H1 (cell line): Measurements from ENCODE around the gene FOXB1. TPM values are rescaled to one million over a fixed set of nuclear protein-coding genes. Genes with fewer than 3 reads are reported as not detected.

ENCODE experiments used
- CTCF ChIA-PET: fragments of 300-600 bp; sonication (Branson Sonifier 250); formaldehyde crosslinking; loops from one replicate; lab custom pipeline; 2021; ENCODE audit not compliant: partially characterized antibody; lab: Charles Lee
- POLR2A ChIA-PET: fragments of 300-600 bp; sonication (Branson Sonifier 250); formaldehyde crosslinking; loops from one replicate; lab custom pipeline; 2021; ENCODE audit warnings: inconsistent platforms; ENCODE audit not compliant: partially characterized antibody; lab: Charles Lee
- DNase-seq, 2 experiments: peaks; one replicate each; pipeline versions ENCODE4 v3.0.0 to v3.0.0-alpha.2; 2010 to 2022; ENCODE audit warnings: low spot score in 2 of 2, low read depth in 1 of 2, mixed read lengths in 1 of 2
- FAIRE-seq: peaks from 2 replicates; lab custom pipeline; 2011; peaks lifted over from hg19 to GRCh38; lab: Jason Lieb, UNC
- H2AFZ ChIP-seq: 2 replicates; pipeline ENCODE4 v1.8.1; 2012; ENCODE audit warnings: low read length, inconsistent platforms
- H2AK5ac ChIP-seq: 2 replicates; pipeline ENCODE4 v1.6.1; 2013; ENCODE audit warnings: low read depth, low read length
- H2BK120ac ChIP-seq: replicated peaks from 2 replicates; pipeline ENCODE3; 2013; ENCODE audit warnings: low read depth, low read length, inconsistent platforms
- H2BK12ac ChIP-seq: 2 replicates; pipeline ENCODE4 v1.6.1; 2013; ENCODE audit warnings: low read depth, low read length
- H2BK15ac ChIP-seq: 2 replicates; pipeline ENCODE4 v1.6.1; 2013; ENCODE audit warnings: low read length
- H2BK20ac ChIP-seq: 2 replicates; pipeline ENCODE4 v1.6.1; 2013; ENCODE audit warnings: low read length
- H2BK5ac ChIP-seq: 2 replicates; pipeline ENCODE4 v1.6.1; 2013; ENCODE audit warnings: low read depth, low read length
- H3K14ac ChIP-seq: 2 replicates; pipeline ENCODE4 v1.6.1; 2013; ENCODE audit warnings: inconsistent platforms; ENCODE audit not compliant: insufficient read length
- H3K18ac ChIP-seq: 2 replicates; pipeline ENCODE4 v1.6.1; 2013; ENCODE audit warnings: low read length; ENCODE audit errors: extremely low read depth
- H3K23ac ChIP-seq: 2 replicates; pipeline ENCODE4 v1.6.1; 2013; ENCODE audit warnings: inconsistent platforms; ENCODE audit not compliant: insufficient read length
- H3K23me2 ChIP-seq: 2 replicates; pipeline ENCODE4 v1.6.1; 2013; ENCODE audit warnings: low read depth, low read length
- H3K27ac ChIP-seq: 2 replicates; pipeline ENCODE4 v1.6.1; 2011; ENCODE audit warnings: low read depth, low read length, inconsistent platforms
- H3K27me3 ChIP-seq, 4 experiments: replicated peaks in 1 of 4; 1 replicate in 1 of 4; 2 replicates in 3 of 4; pipeline versions ENCODE4 v1.6.1 to v1.8.1; 2011 to 2013; ENCODE audit warnings: low read length in 3 of 4, mild to moderate bottlenecking in 3 of 4, inconsistent platforms in 2 of 4, mixed read lengths in 2 of 4, moderate library complexity in 1 of 4; ENCODE audit not compliant: control insufficient read depth in 3 of 4, insufficient read depth in 3 of 4; ENCODE audit errors: extremely low read depth in 1 of 4
- H3K36me3 ChIP-seq, 4 experiments: 2 replicates each; pipeline versions ENCODE4 v1.6.1 to v1.8.1; 2011 to 2013; ENCODE audit warnings: mild to moderate bottlenecking in 4 of 4, low read length in 3 of 4, moderate library complexity in 2 of 4, control low read depth in 1 of 4, inconsistent platforms in 1 of 4; ENCODE audit not compliant: insufficient read depth in 4 of 4, control insufficient read depth in 2 of 4
- H3K4ac ChIP-seq: replicated peaks from 2 replicates; pipeline ENCODE3; 2013; ENCODE audit warnings: low read length, low read depth, mixed read lengths, inconsistent platforms; ENCODE audit not compliant: insufficient read length
- H3K4me1 ChIP-seq, 4 experiments: replicated peaks in 1 of 4; 1 replicate in 1 of 4; 2 replicates in 3 of 4; pipeline versions ENCODE4 v1.6.1 to v1.8.1; 2011 to 2013; ENCODE audit warnings: low read length in 3 of 4, inconsistent platforms in 2 of 4, mixed read lengths in 1 of 4; ENCODE audit not compliant: insufficient read depth in 4 of 4, control insufficient read depth in 3 of 4
- H3K4me2 ChIP-seq, 2 experiments: 2 replicates each; pipeline versions ENCODE4 v1.6.1 to v1.8.1; 2011 to 2013; ENCODE audit warnings: low read depth in 2 of 2, low read length in 2 of 2, control low read depth in 1 of 2, inconsistent platforms in 1 of 2, mild to moderate bottlenecking in 1 of 2; ENCODE audit not compliant: insufficient read depth in 1 of 2
- H3K4me3 ChIP-seq, 4 experiments: fragments of 200-600, 300-600 bp in 1 of 4; sonication (generic), shearing (Covaris generic), sonication (Bioruptor Twin) in 1 of 4; 2 replicates each; pipeline versions ENCODE4 v1.5.1 to v1.8.1; 2011 to 2016; ENCODE audit warnings: low read length in 4 of 4, low read depth in 3 of 4, control low read depth in 2 of 4, inconsistent platforms in 2 of 4, mild to moderate bottlenecking in 2 of 4, mixed read lengths in 1 of 4, moderate library complexity in 1 of 4; ENCODE audit not compliant: insufficient read depth in 2 of 4; ENCODE audit errors: extremely low read depth in 1 of 4
- H3K56ac ChIP-seq: replicated peaks from 2 replicates; pipeline ENCODE3; 2013; ENCODE audit warnings: low read depth, mild to moderate bottlenecking, mixed read lengths, low read length, inconsistent platforms; ENCODE audit not compliant: insufficient read length
- H3K79me1 ChIP-seq: 2 replicates; pipeline ENCODE4 v1.6.1; 2013; ENCODE audit warnings: low read depth, low read length, control low read depth
- H3K79me2 ChIP-seq, 2 experiments: 2 replicates each; pipeline versions ENCODE4 v1.6.1 to v1.8.1; 2012 to 2013; ENCODE audit warnings: low read length in 2 of 2, mild to moderate bottlenecking in 2 of 2, inconsistent platforms in 1 of 2; ENCODE audit not compliant: insufficient read depth in 2 of 2, control insufficient read depth in 1 of 2
- H3K9ac ChIP-seq, 4 experiments: replicated peaks in 1 of 4; 1 replicate in 1 of 4; 2 replicates in 3 of 4; pipeline versions ENCODE4 v1.6.1 to v1.8.1; 2011 to 2013; ENCODE audit warnings: low read depth in 3 of 4, low read length in 3 of 4, control low read depth in 2 of 4, mild to moderate bottlenecking in 2 of 4, moderate library complexity in 2 of 4, inconsistent platforms in 1 of 4; ENCODE audit errors: extremely low read depth in 1 of 4
- H3K9me3 ChIP-seq, 2 experiments: 2 replicates each; pipeline versions ENCODE4 v1.6.1 to v1.8.1; 2012 to 2013; ENCODE audit warnings: mild to moderate bottlenecking in 2 of 2, moderate library complexity in 2 of 2, control low read depth in 1 of 2, inconsistent platforms in 1 of 2, low read depth in 1 of 2, low read length in 1 of 2, mixed read lengths in 1 of 2; ENCODE audit not compliant: insufficient read depth in 2 of 2
- H4K20me1 ChIP-seq, 2 experiments: replicated peaks in 1 of 2; 2 replicates each; pipeline versions ENCODE3 to v1.8.1; 2011 to 2013; ENCODE audit warnings: inconsistent platforms in 2 of 2, low read length in 2 of 2, mild to moderate bottlenecking in 1 of 2; ENCODE audit not compliant: insufficient read depth in 2 of 2, control insufficient read depth in 1 of 2
- H4K5ac ChIP-seq: 2 replicates; pipeline ENCODE4 v1.6.1; 2013; ENCODE audit warnings: low read length, low read depth, mixed read lengths, inconsistent platforms; ENCODE audit not compliant: insufficient read length
- H4K8ac ChIP-seq: 2 replicates; pipeline ENCODE4 v1.8.0; 2013; ENCODE audit warnings: mild to moderate bottlenecking, moderate library complexity, low read length, inconsistent platforms; ENCODE audit not compliant: insufficient read depth; ENCODE audit errors: extremely low read depth
- H4K91ac ChIP-seq: replicated peaks from 2 replicates; pipeline ENCODE3; 2013; ENCODE audit warnings: low read length, mixed read lengths, inconsistent platforms; ENCODE audit not compliant: insufficient read length
- JUND ChIP-seq: IDR thresholded peaks from 2 replicates; pipeline ENCODE4 v1.6.1; 2011; ENCODE audit warnings: mild to moderate bottlenecking, improper control_type of control experiment, low read length
- WGBS, 2 experiments: shearing (Covaris generic) in 1 of 2; methylation state at CpG; one replicate each; pipeline versions ENCODE4 v1.1.6 to v1.1.7; 2013 to 2015; ENCODE audit warnings: low lambda C conversion rate in 2 of 2, mixed read lengths in 2 of 2, inconsistent platforms in 1 of 2, low coverage in 1 of 2, missing lambda C conversion rate in 1 of 2; ENCODE audit not compliant: insufficient replicate concordance in 2 of 2, insufficient coverage in 1 of 2, insufficient read length in 1 of 2; ENCODE audit errors: extremely low coverage in 1 of 2, missing lambda C conversion rate in 1 of 2; 5-methylcytosine and 5-hydroxymethylcytosine counted together
- polyA plus RNA-seq, 7 experiments: library from polyadenylated mRNA; depleted of rRNA in 3 of 7; stranded (reverse) in 5 of 7; unstranded in 2 of 7; fragments of >200 nt in 5 of 7; fragments of 200-250 nt in 2 of 7; gene quantifications; 1 replicate in 5 of 7; 2 replicates in 1 of 7; 4 replicates in 1 of 7; pipeline versions ENCODE4 v1.2.1 to v1.2.3, GENCODE V29; 2011 to 2013; ENCODE audit warnings: missing spikeins in 2 of 7, mixed read lengths in 2 of 7
- total RNA-seq: library from RNA; stranded (reverse); fragmentation: NEBNext Ultra II Directional; extraction: Animal tissue kit (Norgen Biotek cat#: 25700); gene quantifications from 2 replicates; pipeline ENCODE4 v1.2.1, GENCODE V29; 2021

FOXB1 gene
- total and polyA plus RNA-seq, 2 of the 8 experiments (the other 6 are each of a cell fraction or from before 2014, with no cell fraction given), result 0.92 to 1.5 TPM

DNA sequence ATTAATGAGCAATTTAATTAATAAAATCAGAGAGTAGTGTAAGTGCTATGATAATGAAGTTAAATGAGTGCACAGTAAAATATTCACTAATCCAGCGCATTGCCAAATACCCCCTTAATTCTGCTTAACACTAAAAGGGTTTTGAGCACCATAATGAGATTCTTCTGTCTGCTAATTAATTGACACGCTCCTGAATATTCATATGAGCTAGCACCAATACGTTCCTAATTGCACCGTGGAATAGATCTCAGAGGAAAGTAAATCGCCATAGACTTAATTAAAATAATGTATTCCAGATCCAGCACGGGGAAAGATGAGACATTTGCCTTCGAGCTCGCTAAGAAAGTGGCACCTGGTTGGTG, 9.6 kb upstream of the FOXB1 start:
- Histone ChIP-seq H3K14ac (no peak overlapping the region), H3K18ac (peak overlapping the region; percentile 68; the same call in 1 of the 2 replicates), H2BK12ac (peak overlapping the region; percentile 53; the same call in 1 of the 2 replicates), H3K23ac (no peak overlapping the region), H2AFZ (no peak overlapping the region), H3K79me2 (no peaks in the 10 kb centered on the region), H2AK5ac (no peak overlapping the region), H3K27ac (no peak overlapping the region), H3K56ac (no peak overlapping the region), H4K20me1 (no peaks in the 10 kb centered on the region), H2BK120ac (peak overlapping the region; percentile 70), H4K91ac (peak overlapping the region; percentile 65), H3K79me1 (no peaks in the 10 kb centered on the region), H3K4ac (no peak overlapping the region), H4K5ac (no peak overlapping the region), H3K4me1 (peaks cover 9 to 28% (median 16%) of the 10 kb centered on the region in 4 experiments), H3K27me3 (peaks cover 0 to 40% (median 21%) of the 10 kb centered on the region in 4 experiments; a peak in 6 of 7 replicates), H3K9ac (no peak overlapping the region), H2BK20ac (peak overlapping the region; percentile 36; the same call in 1 of the 2 replicates), H2BK15ac (peak overlapping the region; percentile 66; the same call in 1 of the 2 replicates), H3K4me3 (peak overlapping the region; percentile 31 to 63 (median 58)), H3K23me2 (peaks cover 30% of the 10 kb centered on the region), H2BK5ac (peak overlapping the region; percentile 40; the same call in 1 of the 2 replicates), H3K36me3 (no peaks in the 10 kb centered on the region), H4K8ac (no peak overlapping the region), H3K9me3 (no peaks in the 10 kb centered on the region), H3K4me2 (peak overlapping the region; percentile 98 to 100)
- ChIA-PET CTCF (interaction anchor here (0.5 to 4.0 kb wide), 31 partner anchors 10 to 334 kb away, joined by 3 to 33 read pairs (median 5); partner anchors contain the start of gene FOXB1), POLR2A (interaction anchor here (0.6 to 2.8 kb wide), 9 partner anchors 9 to 1452 kb away, joined by 3 to 24 read pairs (median 4); partner anchors contain the start of genes BNIP2 and FOXB1)
- TF ChIP-seq JUND, result no peak
- 4% methylated on average over 8 of the region's 8 CpGs; no CpG with 5 or more reads in 1 of the 2 experiments for WGBS, 2 experiments
- DNase-seq (no peak), FAIRE-seq (no peak)
